ENCODE data around the gene EFCAB9. TPM values are rescaled to one million over a fixed set of nuclear protein-coding genes. Genes with fewer than 3 reads are reported as not detected.

EFCAB9 gene
- total and polyA plus RNA-seq, 2 of the 13 experiments (the other 11 are each of a cell fraction or from before 2014, with no cell fraction given), result not detected

DNA sequence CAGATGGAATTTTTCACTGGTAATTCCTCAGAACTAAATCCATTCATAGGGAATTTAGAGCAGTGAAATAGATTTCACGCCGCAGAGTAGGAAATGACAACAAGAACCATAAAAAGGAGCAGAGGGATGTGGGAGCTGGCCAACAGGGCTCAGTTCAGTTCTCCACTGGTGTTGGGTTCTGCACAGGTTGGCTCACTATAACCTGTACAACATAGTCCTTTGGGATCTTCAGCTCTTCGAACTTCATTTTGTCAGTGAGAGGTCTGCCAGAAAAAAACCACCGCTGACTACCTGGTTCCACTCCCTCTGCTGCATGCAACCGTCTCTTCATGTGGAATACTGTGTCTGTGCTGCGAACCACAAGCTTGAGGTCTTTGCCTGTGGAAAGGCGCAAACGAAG is 17.7 kb downstream of the EFCAB9 start:
- ATAC-seq, result no peak
- in situ Hi-C loops (cut with HindIII; ENCODE audit: extremely low pct_ligation_motif_present, low pct_unique_long_range_greater_than_20kb) (no loop called here), intact Hi-C loops (cut with micrococcal nuclease; ENCODE audit: unreplicated experiment) (no loop called here)
- Histone ChIP-seq H3K4me1 (ENCODE audit: insufficient read depth, low read length) (no peaks in the 10 kb centered on the region), H3K27ac (ENCODE audit: extremely low read length, insufficient read depth, low read length) (no peak overlapping the region), H3K9ac (ENCODE audit: insufficient read depth, low read depth, low read length) (no peak overlapping the region), H3K79me2 (ENCODE audit: insufficient read depth, low read length) (peaks cover 8% of the 10 kb centered on the region), H3K4me3 (replicated peaks in 1 of 3; ENCODE audit: insufficient read depth in 1 of 3, low read depth in 2 of 3, low read length in 3 of 3) (no peak overlapping the region), H4K20me1 (ENCODE audit: insufficient read depth, low read length) (no peaks in the 10 kb centered on the region), H3K36me3 (replicated peaks in 1 of 2; ENCODE audit: control insufficient read depth in 1 of 2, insufficient read depth in 2 of 2, low read length in 2 of 2) (peaks cover 7 to 35% of the 10 kb centered on the region in 2 experiments), H3K4me2 (ENCODE audit: low read depth, low read length) (no peak overlapping the region), H3K27me3 (ENCODE audit: control insufficient read depth in 1 of 2, insufficient read depth in 2 of 2, low read length in 2 of 2) (no peaks in the 10 kb centered on the region), H2AFZ (ENCODE audit: low read length) (no peak overlapping the region), H3K9me3 (ENCODE audit: low read length) (no peaks in the 10 kb centered on the region)
- CTCF ChIA-PET (ENCODE audit: low intra/inter-chr PET ratio, low total read pairs), result no interaction called here
- WGBS (ENCODE audit: low lambda C conversion rate), result 94% methylated on average over 8 of the region's 8 CpGs
- DNase-seq (ENCODE audit: low spot score), result no peak
- TF ChIP-seq RBFOX2 (IDR thresholded peaks at IDR 0.05; ENCODE audit: low read depth, low read length), result no peak
- TF ChIP-seq CEBPG (CRISPR knock-in tag; IDR thresholded peaks at IDR 0.05), result no peak
- TF ChIP-seq MXD4 (CRISPR knock-in tag; IDR thresholded peaks at IDR 0.05), result no peak
- TF ChIP-seq HCFC1 (IDR thresholded peaks at IDR 0.05; ENCODE audit: low read depth, low read length), result no peak
- TF ChIP-seq, protein P1, sequence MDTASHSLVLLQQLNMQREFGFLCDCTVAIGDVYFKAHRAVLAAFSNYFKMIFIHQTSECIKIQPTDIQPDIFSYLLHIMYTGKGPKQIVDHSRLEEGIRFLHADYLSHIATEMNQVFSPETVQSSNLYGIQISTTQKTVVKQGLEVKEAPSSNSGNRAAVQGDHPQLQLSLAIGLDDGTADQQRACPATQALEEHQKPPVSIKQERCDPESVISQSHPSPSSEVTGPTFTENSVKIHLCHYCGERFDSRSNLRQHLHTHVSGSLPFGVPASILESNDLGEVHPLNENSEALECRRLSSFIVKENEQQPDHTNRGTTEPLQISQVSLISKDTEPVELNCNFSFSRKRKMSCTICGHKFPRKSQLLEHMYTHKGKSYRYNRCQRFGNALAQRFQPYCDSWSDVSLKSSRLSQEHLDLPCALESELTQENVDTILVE (CRISPR knock-in tag; IDR thresholded peaks at IDR 0.05), result no peak
- no peak for TF ChIP-seq ZNF382 (CRISPR knock-in tag; IDR thresholded peaks at IDR 0.05; ENCODE audit: borderline replicate concordance)
- no peak for TF ChIP-seq KDM6A (CRISPR knock-in tag; IDR thresholded peaks at IDR 0.05; ENCODE audit: low read depth)
- TF ChIP-seq, protein P2, sequence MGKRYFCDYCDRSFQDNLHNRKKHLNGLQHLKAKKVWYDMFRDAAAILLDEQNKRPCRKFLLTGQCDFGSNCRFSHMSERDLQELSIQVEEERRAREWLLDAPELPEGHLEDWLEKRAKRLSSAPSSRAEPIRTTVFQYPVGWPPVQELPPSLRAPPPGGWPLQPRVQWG (CRISPR knock-in tag; IDR thresholded peaks at IDR 0.05; ENCODE audit: borderline replicate concordance, low read depth), result no peak
- no peak for TF ChIP-seq JUND (CRISPR knock-in tag; IDR thresholded peaks at IDR 0.05)
- no peak for TF ChIP-seq PRDM10 (CRISPR knock-in tag; IDR thresholded peaks at IDR 0.05; ENCODE audit: low read depth)
- TF ChIP-seq ZNF7 (CRISPR knock-in tag; IDR thresholded peaks at IDR 0.05), result no peak
- TF ChIP-seq ZNF652 (CRISPR knock-in tag; IDR thresholded peaks at IDR 0.05; ENCODE audit: borderline replicate concordance, low read depth), result no peak
- no TSS peak for BruUV-seq (replicated peaks)
- no peak for FAIRE-seq
- POLR2A ChIA-PET, result no interaction called here
